ENCODE results near the gene LCK. TPM values are rescaled to one million over a fixed set of nuclear protein-coding genes. Genes with fewer than 3 reads are reported as not detected.
"Not testable (repeated sequence)": the region's sequence is repeated elsewhere in the genome, so short reads cannot be mapped to it uniquely, and the experiment has no call there.

LCK gene
- total RNA-seq, 2 experiments from 2014 or later, result 289 to 292 TPM

GRCh38 chr1:32289256-32289655 lies 38.2 kb downstream of the LCK start:
- no peak for ATAC-seq
- CTCF ChIA-PET, result interaction anchor here (1.1 to 5.3 kb wide), 2 partner anchors 36 to 41 kb away, joined by 3 to 21 read pairs; partner anchors contain the start of gene FAM167B
- H3K9me3 Mint-ChIP-seq, result no peaks in the 10 kb centered on the region
- POLR2A ChIA-PET, result interaction anchor here (0.6 to 3.9 kb wide), 5 partner anchors 15 to 38 kb away, joined by 3 to 41 read pairs (median 5); partner anchors contain the start of gene LCK
- H3K4me3 Mint-ChIP-seq, result no peak overlapping the region
- H3K27me3 Mint-ChIP-seq, result no peaks in the 10 kb centered on the region
- intact Hi-C loops (cut with micrococcal nuclease), result no loop called here
- H3K36me3 Mint-ChIP-seq (ENCODE audit: low read depth), result peaks cover 27% of the 10 kb centered on the region
- DNase-seq, result no peak
- peaks cover 19% of the 10 kb centered on the region for H3K4me1 Mint-ChIP-seq (ENCODE audit: low read depth)
- TF ChIP-seq CTCF (IDR thresholded peaks at IDR 0.05), result no peak
- H3K27ac Mint-ChIP-seq, result peak overlapping the region; percentile 57

- no peak for ATAC-seq
- Mint-ChIP-seq H3K9me3 (no peaks in the 10 kb centered on the region), H3K4me1 (ENCODE audit: low read depth) (peaks cover 35% of the 10 kb centered on the region), H3K4me3 (peak overlapping the region; percentile 98), H3K36me3 (ENCODE audit: low read depth) (peaks cover 24% of the 10 kb centered on the region), H3K27me3 (no peaks in the 10 kb centered on the region), H3K27ac (peak overlapping the region; percentile 97)
- DNase-seq, result no peak
- POLR2A ChIA-PET, result interaction anchor here (0.7 to 3.9 kb wide), 19 partner anchors 10 to 183 kb away, joined by 3 to 41 read pairs (median 5); partner anchors contain the start of genes BSDC1, CCDC28B, KPNA6 and LCK
- CTCF ChIA-PET, result interaction anchor here (0.7 to 5.3 kb wide), 7 partner anchors 18 to 76 kb away, joined by 3 to 21 read pairs (median 5); partner anchors contain the start of genes FAM167B and LCK
- intact Hi-C loops (cut with micrococcal nuclease), result no loop called here
- no peak for TF ChIP-seq CTCF (IDR thresholded peaks at IDR 0.05)
These were observed 40.2 kb downstream of the LCK start for GRCh38 chr1:32291145-32291707.

GRCh38 chr1:32291708-32292538 lies 40.9 kb downstream of the LCK start, which contains the start of gene HDAC1:
HDAC1 (plus strand) TSS chr1:32292083; CDS start chr1:32292170, 87 bp downstream.
- H3K4me1 Mint-ChIP-seq (ENCODE audit: low read depth), result peaks cover 41% of the 10 kb centered on the region
- POLR2A ChIA-PET, result interaction anchor here (0.7 to 3.9 kb wide), 25 partner anchors 11 to 184 kb away, joined by 3 to 41 read pairs (median 4); partner anchors contain the start of genes BSDC1, CCDC28B, KPNA6 and LCK

GRCh38 chr1:32298211-32298610 lies 47.1 kb downstream of the LCK start:
- DNase-seq; H3K27ac Mint-ChIP-seq; H3K27me3 Mint-ChIP-seq; H3K4me3 Mint-ChIP-seq; H3K9me3 Mint-ChIP-seq; CTCF ChIA-PET; intact Hi-C loops (cut with micrococcal nuclease); ATAC-seq: not testable (repeated sequence)
- Mint-ChIP-seq H3K36me3 (ENCODE audit: low read depth) (peaks cover 38% of the 10 kb centered on the region), H3K4me1 (ENCODE audit: low read depth) (peaks cover 57% of the 10 kb centered on the region)
- POLR2A ChIA-PET, result interaction anchor here (0.7 kb wide), 1 partner anchor 54 kb away, joined by 3 read pairs; no protein-coding TSS in a partner anchor

More at GRCh38 chr1:32291708-32292538, 40.9 kb downstream of the LCK start, which contains the start of gene HDAC1:
- no peak for TF ChIP-seq CTCF (IDR thresholded peaks at IDR 0.05)
- ATAC-seq (peak; percentile 98), DNase-seq (peak; percentile 98)
- Mint-ChIP-seq H3K36me3 (ENCODE audit: low read depth) (peaks cover 23% of the 10 kb centered on the region), H3K27me3 (no peaks in the 10 kb centered on the region), H3K27ac (peak within 1 kb of the TSS; percentile 97), H3K4me3 (peak within 1 kb of the TSS; percentile 98), H3K9me3 (no peaks in the 10 kb centered on the region)
- CTCF ChIA-PET, result interaction anchor here (0.7 to 5.3 kb wide), 7 partner anchors 18 to 76 kb away, joined by 3 to 21 read pairs (median 5); partner anchors contain the start of genes FAM167B and LCK
- intact Hi-C loops (cut with micrococcal nuclease), result no loop called here

- no peaks in the 10 kb centered on the region for H3K27me3 Mint-ChIP-seq
- no peak for ATAC-seq
- H3K4me1 Mint-ChIP-seq (ENCODE audit: low read depth), result peaks cover 57% of the 10 kb centered on the region
- DNase-seq, result no peak
- ChIA-PET CTCF (no interaction called here), POLR2A (interaction anchor here (0.9 to 2.4 kb wide), 2 partner anchors 37 to 42 kb away, joined by 3 to 6 read pairs; partner anchors contain the start of gene MARCKSL1)
- H3K9me3 Mint-ChIP-seq, result peaks cover 2% of the 10 kb centered on the region
- peaks cover 45% of the 10 kb centered on the region for H3K36me3 Mint-ChIP-seq (ENCODE audit: low read depth)
- no peak overlapping the region for H3K4me3 Mint-ChIP-seq
- intact Hi-C loops (cut with micrococcal nuclease), result no loop called here
- no peak for TF ChIP-seq CTCF (IDR thresholded peaks at IDR 0.05)
- H3K27ac Mint-ChIP-seq, result no peak overlapping the region
These were observed 48.3 kb downstream of the LCK start for GRCh38 chr1:32299327-32299726.
